ENCODE results near the gene AGMO.

- TF ChIP-seq CTCF (IDR thresholded peaks at IDR 0.05; ENCODE audit: low read depth, low read length, missing input control) (no peak), MAX (IDR thresholded peaks at IDR 0.05) (no peak), TAF1 (conservative IDR thresholded peaks at IDR 0.05) (no peak), YY1 (IDR thresholded peaks at IDR 0.05) (no peak), RAD21 (IDR thresholded peaks at IDR 0.05) (no peak), HNF4A (conservative IDR thresholded peaks at IDR 0.05) (no peak)
Observed at GRCh38 chr7:15471669-15471950, 90.2 kb downstream of the AGMO start.

All from liver (tissue), 3 donors.